IPS-NIHi7 (cell line): ENCODE measurements around the gene TRIM24.
"Not testable (repeated sequence)": the region's sequence is repeated elsewhere in the genome, so short reads cannot be mapped to it uniquely, and the experiment has no call there.

Experiments
- DNase-seq: peaks from one replicate; pipeline ENCODE4 v3.0.0; 2012; ENCODE audit warnings: mixed read lengths; ENCODE audit errors: extremely low spot score

Gene TRIM24

DNA sequence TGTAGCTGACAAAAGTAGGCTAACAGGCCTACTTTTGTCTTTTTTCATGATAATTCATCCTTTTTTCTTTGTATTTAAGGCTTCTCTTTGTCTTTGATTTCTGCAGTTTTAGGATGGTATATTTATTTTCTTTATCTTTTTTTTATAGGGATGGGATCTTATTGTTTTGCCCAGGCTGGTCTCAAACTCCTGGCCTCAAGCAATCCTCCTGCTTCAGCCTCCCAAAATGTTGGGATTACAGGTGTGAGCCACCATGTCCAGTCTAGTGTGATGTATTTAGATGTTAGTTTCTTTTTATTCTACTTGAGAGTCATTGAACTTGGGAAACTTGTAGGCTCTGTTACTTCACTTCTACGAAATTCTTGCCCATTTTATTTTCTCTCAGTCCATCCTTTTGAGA is 35.4 kb downstream of the TRIM24 start:
- DNase-seq: no peak

DNA sequence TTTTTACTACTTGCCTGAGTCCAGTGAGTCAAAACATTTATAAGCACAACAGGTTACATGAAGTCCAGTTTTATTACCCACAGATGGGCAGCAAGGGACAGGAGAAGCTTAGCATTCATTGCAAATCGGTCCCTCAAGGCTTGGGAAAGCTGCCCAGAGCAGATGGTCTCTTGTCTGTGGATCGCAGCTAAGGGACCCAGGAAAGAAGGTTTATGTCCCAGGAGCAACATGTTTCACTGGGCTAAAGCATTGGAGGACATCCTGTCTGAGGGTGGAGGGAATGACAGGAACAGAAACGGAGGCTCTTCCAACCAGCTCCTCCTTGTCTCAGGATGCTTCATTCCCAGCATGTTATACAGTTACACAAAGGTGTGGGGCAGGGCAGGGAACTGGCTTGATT is 39.3 kb downstream of the TRIM24 start:
- peak; percentile 11 for DNase-seq

DNA sequence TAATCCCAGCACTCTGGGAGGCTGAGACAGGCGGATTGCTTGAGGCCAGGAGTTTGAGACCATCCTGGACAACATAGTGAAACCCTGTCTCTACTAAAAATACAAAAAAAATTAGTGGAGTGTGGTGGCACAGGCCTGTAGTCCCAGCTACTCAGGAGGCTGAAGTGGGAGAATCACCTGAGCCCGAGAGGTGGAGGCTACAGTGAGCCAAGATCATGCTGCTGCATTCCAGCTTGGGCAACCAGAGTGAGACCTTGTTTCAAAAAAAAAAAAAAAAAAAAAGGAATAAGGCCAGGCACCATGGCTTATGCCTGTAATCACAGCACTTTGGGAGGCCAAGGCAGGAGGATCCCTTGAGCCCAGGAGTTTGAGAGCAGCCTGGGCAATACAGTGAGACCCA is 40.2 kb downstream of the TRIM24 start:
- DNase-seq: not testable (repeated sequence)

DNA sequence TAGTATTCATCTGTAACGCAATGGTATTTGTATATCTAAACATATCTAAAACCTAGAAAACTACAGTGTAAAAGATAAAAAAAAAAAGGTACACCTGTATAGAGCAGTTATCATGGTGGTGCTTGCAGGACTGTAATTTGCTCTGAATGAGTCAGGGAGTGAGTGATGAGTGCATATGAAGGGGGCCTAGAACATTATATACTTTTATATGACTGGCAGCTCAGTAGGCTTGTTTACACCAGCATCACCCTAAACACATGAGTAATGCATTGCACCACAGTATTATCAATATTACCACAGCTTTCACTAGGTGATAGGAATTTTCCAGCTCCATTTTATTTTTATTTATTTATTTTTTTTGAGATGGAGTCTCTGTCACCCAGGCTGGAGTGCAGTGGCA is 40.8 kb downstream of the TRIM24 start:
- no peak for DNase-seq

DNA sequence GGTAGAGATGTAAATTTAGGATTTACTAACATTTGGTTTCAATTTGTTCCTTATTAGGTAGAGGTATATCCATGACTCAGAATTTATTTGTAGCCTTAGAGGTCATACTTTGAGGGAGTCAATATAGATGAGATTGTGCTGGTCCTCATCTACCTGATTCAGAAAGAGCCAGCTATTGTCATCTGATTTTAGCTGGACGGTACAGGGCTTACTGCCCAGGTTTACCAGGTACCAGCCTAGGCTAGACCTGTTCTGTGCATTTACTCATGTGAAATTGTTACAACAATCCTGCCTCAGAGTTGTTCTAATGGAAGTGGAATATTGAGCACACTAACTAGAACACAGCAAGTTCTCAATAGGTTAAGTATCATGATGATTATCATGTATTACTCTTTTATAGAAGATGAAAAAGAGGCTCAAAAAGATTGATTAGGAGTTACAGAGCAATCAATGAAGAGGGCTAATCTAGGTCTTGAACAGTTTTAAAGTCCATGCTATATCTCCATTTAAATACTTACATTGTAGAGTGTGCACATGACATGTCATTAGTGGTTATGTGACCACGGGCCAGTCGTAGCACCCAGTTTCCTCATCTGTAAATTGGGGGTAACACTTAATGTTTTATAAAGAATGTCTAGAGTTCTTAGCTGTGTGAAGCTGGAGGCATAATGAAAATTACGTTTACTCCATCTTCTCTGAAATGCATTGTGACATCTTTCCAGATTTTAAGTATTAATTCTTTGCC is 42.1 kb downstream of the TRIM24 start:
- no peak for DNase-seq

DNA sequence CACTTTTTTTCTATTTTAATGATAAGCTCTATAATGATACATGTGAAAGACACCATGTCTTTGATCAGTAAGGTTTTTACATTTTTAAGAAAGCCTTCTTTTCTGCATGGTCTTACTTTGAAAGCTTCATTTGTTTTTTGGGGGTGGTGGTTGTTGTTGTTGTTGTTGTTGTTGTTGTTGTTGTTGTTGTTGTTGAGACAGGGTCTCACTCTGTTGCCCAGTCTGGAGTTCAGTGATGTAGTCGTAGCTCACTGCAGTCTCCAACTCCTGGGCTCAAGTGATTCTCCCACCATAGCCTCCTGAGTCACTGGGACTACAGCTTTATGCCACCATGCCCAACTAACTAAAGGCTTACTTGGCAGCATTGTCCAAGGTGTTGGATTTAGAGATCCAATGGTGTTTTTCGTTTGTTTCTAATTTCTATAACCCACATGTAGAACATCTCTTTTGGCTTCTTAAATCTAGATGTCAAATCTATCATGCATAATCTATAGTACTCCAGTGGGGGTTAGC is 45.4 kb downstream of the TRIM24 start:
- no peak for DNase-seq

DNA sequence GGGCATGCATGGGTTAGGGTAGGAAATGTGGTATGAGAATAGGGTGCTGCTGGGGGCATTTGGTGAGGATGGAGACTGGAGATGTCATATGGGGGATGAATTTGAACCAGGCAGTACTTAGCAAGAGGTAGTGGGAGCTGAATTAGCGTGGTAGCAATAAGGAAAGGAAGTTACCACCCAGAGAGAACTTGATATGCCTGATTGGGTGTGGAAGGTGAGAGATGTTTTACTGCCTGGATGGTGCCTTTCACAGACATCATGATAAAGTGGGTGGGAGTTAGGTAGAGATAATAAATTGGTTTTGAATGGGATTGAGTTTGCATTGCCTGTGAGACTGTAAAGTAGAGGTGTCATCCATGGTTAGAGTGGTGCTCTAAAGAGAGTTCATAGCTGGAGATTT is 46.7 kb downstream of the TRIM24 start:
- peak; percentile 12 for DNase-seq

DNA sequence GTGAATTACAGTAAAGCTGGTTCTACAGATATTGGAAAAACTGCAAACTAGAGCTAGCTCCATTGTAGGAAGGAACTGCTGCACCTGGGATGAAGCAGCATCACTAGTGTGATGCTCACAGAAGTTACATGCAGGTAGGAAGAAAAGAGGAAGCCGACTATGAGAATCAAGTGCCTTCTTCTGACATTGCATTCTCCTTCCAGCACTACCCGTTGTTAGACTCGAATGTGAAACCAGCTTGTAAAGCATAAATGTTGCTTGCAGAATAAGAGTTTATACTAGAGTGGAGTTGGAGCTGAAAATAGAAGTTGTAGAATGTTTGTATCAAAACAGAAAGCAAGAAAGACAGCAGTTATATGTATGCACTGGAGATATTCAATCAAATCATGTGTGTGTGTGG is 49.9 kb downstream of the TRIM24 start:
- DNase-seq: no peak

DNA sequence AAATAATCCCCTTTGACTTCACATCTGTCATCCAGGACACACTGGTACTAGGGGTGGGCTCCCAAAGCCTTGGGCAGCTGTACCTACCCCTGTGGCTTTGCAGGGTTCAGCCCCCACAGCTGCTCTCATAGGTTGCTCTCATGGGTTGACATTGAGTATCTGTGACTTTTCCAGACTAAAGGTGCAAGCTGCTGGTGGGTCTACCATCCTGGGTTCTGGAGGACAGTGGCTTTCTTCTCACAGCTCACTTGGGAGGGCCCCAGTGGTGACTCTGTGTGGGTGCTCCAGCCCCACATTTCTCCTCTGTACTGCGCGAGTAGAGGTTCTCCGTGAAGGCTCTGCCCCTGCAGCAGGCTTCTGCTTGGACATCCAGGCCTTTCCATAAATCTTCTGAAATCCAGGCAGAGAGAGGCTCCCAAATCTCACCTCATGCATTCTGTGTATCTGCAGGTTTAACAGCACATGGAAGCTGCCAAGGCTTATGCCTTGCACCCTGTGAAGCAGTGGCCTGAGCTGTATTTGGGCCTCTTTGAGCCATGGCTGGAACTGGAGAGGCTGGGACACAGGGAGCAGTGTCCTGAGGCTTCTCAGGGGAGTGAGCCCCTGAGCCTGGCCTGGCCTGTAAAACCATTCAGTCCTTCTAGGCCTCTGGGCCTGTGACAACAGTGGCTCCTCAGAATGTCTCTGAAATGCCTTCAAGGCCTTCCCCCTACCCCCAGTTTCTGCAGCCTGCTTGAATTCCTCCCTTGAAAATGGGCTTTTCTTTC is 52.2 kb downstream of the TRIM24 start:
- DNase-seq: no peak

DNA sequence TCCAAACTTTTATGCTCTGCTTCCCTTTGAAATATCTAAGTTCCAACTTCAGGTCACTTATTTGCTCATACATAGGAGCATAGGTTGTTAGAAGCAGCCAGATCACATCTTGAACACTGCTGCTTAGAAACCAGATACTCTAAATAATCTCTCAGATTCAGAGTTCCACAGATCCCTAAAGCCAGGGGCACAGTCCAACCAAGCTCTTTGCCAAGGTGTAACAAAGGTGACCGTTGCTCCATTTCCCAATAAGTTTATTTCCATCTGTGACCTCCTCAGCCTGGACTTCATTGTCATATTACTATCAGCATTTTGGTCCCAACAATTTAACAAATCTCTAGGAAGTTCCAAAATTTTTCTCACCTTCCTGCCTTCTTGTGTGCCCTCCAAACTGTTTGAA is 52.8 kb downstream of the TRIM24 start:
- no peak for DNase-seq

DNA sequence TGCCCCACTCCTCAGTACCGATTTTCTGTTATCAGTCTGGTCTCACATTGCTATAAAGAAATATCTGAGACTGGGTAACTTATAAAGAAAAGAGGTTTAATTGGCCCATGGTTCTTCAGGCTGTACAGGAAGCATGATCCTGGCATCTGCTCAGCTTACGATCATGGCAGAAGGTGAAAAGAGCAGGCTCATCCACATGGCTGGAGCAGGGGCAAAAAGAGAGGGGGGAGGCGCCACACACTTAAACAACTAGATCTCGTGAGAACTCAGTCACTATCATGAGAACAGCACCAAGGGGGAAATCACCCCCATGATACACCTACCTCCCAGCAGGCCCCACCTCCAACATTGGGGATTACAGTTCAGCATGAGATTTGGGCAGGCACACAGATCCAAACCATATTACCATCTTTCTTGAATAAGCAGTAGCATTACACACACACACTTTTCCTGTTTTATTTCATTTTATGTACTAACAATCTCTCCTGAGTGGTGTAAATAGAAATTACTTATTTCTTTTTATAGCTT is 53.3 kb downstream of the TRIM24 start:
- no peak for DNase-seq

DNA sequence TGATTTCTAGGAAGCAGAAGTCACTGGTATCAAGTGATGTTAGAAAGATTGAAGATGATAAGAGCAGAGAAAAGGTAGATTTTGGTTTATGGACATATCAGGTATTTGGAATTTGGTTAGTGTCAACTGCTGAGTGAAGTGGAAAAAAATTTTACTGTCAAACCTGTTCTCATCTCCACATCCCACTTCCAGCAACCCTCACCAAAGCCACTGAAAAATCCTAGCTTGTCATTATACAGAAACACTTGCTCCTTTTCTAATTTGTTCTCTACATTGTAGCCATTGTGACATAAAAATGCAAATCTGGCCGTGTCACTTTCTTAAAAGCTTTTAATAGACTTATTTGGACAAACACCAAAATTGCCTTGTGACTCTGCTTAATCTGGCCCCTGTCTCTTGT is 54.0 kb downstream of the TRIM24 start:
- no peak for DNase-seq

DNA sequence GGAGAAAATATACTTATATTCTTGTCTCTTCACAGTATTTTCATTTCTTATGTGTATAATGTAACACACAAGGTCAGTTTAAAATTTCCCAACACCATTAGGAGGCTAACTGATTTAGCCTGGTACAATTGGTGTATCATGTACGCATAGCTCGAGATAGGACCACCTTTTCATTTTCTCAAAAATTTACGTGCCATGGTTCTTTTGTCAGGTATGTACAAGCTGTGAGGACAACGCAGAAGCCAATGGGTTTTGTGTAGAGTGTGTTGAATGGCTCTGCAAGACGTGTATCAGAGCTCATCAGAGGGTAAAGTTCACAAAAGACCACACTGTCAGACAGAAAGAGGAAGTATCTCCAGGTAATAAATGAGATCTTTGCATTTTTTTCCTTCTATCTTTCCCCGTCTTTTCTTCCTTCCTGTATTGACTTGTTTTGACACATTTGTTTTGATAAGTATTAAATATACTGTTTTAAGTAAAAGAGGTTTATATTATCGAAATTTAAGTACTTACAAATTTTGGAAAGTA is 55.0 kb downstream of the TRIM24 start:
- no peak for DNase-seq

DNA sequence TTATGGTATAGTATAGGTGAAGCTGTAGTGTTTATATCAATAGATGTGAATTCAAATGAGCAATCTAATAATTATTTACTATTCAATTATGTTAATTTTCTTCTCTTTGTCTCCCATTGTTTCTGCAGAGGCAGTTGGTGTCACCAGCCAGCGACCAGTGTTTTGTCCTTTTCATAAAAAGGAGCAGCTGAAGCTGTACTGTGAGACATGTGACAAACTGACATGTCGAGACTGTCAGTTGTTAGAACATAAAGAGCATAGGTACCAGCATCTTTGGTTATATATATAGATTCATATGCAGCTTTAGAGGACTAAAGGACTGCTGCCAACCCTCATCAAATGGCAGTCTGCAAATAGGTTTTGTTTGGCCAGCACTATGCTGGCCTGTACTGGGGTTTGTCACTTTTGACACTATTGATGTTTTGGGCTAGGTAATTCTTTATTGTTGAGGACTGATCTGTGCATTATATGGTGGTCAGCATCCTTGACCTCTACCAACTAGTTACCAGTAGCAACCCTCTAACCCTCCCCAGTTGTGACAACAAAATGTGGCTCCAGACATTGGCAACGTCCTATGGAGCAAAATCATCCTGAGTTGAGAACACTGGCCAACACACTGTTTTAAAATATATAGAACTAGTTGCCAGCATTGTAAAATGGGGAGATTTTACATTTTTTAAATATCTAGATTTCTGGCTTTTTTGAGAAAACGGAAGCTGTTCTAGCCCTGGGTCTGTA is 59.2 kb downstream of the TRIM24 start:
- DNase-seq: no peak

DNA sequence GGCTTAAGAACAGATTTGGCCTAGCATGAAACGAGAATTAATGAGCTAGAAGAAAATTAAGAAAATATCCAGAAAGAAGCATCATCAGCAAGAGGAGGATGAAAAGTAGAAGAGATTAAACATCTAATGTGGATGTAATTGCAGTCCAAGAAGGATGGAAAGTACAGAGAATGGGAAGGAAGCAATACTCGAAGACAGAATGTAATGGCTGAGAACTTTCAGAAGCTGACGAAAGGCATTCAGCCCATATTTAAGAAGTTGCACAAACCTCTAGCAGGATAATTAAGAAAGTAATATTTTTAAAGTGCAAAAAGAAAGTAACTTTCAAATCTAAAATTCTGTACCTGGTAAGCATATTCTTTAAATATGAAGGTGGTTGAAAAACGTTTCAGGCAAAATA is 60.7 kb downstream of the TRIM24 start:
- no peak for DNase-seq

DNA sequence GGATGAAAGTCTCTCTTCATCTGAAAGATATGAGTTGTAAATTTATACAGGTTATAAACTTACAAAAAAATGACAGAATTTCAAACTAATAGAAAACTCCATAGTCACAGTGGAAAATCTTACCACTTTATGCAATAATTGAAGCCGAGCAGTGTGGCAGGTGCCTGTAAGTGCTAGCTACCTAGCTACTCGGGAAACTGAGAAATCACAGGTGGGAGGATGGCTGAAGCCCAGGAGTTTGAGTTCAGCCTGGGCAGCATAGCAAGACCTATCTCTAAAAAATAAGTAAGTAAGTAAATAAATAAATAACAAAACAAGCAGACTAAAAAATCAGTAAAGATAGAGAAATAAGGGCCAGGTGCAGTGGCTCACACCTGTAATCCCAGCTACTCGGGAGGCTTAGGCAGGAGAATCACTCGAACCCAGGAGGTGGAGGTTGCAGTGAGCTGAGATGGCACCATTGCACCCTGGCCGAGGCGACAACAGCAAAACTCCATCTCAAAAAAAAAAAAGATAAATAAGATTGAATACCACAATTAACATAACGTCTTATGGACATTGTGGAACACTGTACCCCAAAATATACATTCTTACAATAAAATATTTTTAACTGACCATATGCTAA is 61.9 kb downstream of the TRIM24 start:
- no peak for DNase-seq

DNA sequence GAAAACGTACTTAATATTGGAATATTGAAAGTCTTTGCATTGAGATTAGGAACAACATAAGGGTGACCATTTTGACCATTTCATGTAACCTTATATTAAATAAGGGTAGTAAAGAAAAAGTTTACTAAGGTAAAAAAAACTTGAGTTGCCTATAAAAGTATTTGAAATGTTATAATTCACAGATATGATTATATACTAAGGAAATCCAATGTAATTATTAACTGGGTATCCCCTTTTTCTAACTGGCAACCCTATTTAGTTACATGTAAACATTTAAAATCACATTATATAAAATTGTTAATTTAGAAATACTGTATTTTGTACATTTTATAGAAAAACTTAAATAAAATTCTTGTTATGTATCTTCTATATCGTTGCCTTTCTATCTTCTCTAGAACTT is 64.2 kb downstream of the TRIM24 start:
- no peak for DNase-seq

DNA sequence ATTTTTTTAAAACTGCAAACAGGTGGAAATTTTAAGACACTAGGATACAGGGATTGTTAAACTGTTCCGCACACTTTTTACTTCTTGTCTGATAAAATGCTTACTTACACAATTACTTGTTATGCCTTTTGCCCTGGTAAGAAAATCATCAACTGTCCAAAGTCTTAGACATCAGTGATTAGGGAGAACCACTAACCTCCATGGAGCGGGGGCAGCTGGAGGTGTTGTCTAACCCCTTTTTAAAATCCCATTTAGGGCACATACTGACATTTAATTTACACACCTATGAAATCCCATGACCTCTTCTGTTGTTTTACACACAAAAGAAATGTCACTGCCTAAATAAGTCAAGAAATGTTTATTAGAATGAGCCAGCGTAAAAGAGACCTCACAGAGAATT is 65.7 kb downstream of the TRIM24 start:
- DNase-seq: no peak

DNA sequence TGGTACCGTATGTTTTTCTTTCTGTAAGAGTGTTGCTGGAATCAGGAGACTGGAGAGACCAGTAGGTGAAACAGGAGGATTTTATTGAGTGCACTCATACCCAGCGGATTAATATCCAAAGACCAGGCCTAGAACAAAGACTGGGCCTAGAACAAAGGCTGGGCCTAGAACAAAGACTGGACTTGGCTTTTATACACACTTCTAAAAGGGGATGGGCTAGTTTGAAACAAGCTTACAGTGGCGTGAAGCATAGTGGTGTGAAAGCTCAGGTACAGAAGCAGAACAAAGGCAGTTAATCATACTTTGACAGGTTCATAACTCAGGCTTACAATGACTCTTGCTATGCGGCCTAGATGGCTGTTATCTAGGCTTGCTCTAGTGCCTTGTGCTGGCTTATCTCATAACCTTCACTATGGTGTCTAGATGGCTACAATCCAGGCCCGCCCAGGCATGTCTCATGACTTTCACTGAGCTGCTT is 67.7 kb downstream of the TRIM24 start:
- no peak for DNase-seq

DNA sequence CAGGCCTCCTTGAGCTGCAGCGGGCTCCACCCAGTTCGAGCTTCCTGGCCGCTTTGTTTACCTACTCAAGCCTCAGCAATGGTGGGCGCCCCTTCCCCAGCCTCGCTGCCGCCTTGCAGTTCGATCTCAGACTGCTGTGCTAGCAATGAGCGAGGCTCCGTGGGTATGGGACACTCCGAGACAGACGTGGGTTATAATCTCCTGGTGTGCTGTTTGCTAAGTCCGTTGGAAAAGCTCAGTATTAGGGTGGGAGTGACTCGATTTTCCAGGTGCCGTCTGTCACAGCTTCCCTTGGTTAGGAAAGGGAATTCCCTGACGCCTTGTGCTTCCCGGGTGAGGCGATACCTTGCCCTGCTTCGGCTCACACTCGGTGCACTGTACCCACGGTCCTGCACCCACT is 76.8 kb downstream of the TRIM24 start:
- not testable (repeated sequence) for DNase-seq

DNA sequence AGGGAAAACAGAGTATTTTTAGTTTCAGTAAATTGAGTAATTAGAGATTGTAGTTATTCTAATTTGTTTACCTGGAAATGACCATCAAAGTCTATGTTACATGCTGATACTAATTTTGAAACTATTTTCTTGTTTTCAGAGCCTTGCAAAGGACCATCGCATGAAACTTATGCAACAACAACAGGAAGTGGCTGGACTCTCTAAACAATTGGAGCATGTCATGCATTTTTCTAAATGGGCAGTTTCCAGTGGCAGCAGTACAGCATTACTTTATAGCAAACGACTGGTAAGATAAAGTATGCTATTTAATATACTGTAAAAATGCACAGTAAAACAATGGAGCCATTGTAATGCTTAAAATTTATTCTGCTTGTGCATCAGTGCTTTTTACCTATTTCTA is 78.5 kb downstream of the TRIM24 start:
- DNase-seq: no peak
